ENCODE data around the gene S100A4.
A peak's percentile ranks its signal among the peaks of the same experiment; 100 is the strongest.

S100A4 gene

DNA sequence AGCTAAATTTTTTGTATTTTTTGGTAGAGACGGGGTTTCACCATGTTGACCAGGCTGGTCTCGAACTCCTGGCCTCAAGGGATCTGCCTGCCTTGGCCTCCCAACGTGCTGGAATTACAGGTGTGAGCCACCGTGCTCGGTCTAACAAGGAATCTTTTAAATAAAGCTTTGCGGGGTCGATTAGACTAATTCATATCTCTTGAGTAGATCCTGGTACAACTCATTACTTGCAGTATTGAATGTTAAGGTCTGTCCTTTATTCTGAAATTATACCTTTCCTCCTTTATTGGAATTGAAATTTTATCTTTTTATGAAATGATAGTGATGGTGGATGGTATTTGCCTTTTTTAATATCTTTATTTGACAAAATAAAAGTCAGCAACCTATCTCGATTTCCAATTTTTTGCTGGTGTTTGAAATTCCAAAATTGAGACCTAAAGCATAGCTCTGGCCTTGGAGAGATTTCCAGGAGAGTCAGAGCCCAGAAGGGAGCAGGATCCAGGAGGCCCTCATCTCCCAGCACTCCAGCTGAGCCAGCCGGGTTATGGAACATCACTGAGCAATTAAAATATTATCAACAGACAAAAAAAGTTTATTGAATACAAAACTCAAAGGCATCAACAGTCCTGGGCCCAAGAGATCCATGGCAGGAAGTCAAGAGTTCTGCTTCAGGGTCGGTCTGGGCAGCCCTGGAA lies 15.3 kb upstream of the S100A4 start:
- DNase-seq (ENCODE audit: low spot score in 2 of 2) = no peak
- Mint-ChIP-seq H3K36me3 (peaks cover 4% of the 10 kb centered on the region), H3K4me1 (peaks cover 9% of the 10 kb centered on the region), H3K9me3 (no peaks in the 10 kb centered on the region), H3K27ac (peak overlapping the region; percentile 83), H3K4me3 (no peak overlapping the region)
- no peak for ATAC-seq

- Mint-ChIP-seq H3K36me3 (no peaks in the 10 kb centered on the region), H3K27ac (no peak overlapping the region), H3K4me1 (peaks cover 3% of the 10 kb centered on the region), H3K9me3 (no peaks in the 10 kb centered on the region), H3K4me3 (no peak overlapping the region)
- ATAC-seq (no peak), DNase-seq (ENCODE audit: low spot score in 2 of 2) (no peak)
These were observed 14.6 kb upstream of the S100A4 start for GRCh38 chr1:153560241-153560640.

- Mint-ChIP-seq H3K9me3 (no peaks in the 10 kb centered on the region), H3K4me3 (no peak overlapping the region), H3K27ac (no peak overlapping the region), H3K36me3 (no peaks in the 10 kb centered on the region), H3K4me1 (peaks cover 10% of the 10 kb centered on the region)
- no peak for DNase-seq (ENCODE audit: low spot score in 2 of 2)
- no peak for ATAC-seq
These were observed 12.3 kb upstream of the S100A4 start for GRCh38 chr1:153557877-153558276.

DNA sequence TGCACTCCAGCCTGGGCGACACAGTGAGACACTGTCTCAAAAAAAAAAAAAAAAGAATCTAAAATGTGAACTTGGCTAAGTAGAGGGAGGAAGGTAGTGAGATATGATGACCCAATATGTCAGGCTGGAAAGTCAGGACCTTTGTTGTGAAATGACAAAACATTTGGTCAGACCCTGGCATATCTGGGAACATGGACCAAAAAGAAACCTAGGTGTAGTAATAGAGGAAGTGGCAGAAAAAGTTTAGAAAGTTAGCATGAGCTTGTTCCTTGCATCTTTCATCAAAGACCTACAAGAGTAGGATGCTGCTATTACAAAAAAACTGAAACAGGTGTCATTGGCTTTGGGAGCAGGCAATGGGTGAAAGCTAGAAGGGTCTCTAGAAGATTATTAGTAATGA lies 10.7 kb upstream of the S100A4 start:
- H3K4me3 Mint-ChIP-seq = no peak overlapping the region
- H3K9me3 Mint-ChIP-seq = no peaks in the 10 kb centered on the region
- H3K4me1 Mint-ChIP-seq = peaks cover 10% of the 10 kb centered on the region
- no peak for ATAC-seq
- H3K36me3 Mint-ChIP-seq = peaks cover 4% of the 10 kb centered on the region
- no peak for DNase-seq (ENCODE audit: low spot score in 2 of 2)
- no peak overlapping the region for H3K27ac Mint-ChIP-seq

- Mint-ChIP-seq H3K9me3 (no peaks in the 10 kb centered on the region), H3K4me1 (peaks cover 11% of the 10 kb centered on the region), H3K4me3 (no peak overlapping the region), H3K27ac (peak overlapping the region; percentile 74), H3K36me3 (peaks cover 4% of the 10 kb centered on the region)
- DNase-seq (ENCODE audit: low spot score in 2 of 2) (no peak), ATAC-seq (no peak)
These were observed 8.4 kb upstream of the S100A4 start for GRCh38 chr1:153553830-153554541.

GRCh38 chr1:153553096-153553495 lies 7.5 kb upstream of the S100A4 start:
- Mint-ChIP-seq H3K36me3 (peaks cover 4% of the 10 kb centered on the region), H3K27ac (peak overlapping the region; percentile 74)

GRCh38 chr1:153552335-153552734 lies 6.7 kb upstream of the S100A4 start:
- peaks cover 27% of the 10 kb centered on the region for H3K4me1 Mint-ChIP-seq
- H3K27ac Mint-ChIP-seq = no peak overlapping the region
- DNase-seq (ENCODE audit: low spot score in 2 of 2) (no peak), ATAC-seq (no peak)
- peaks cover 4% of the 10 kb centered on the region for H3K36me3 Mint-ChIP-seq
- H3K9me3 Mint-ChIP-seq = no peaks in the 10 kb centered on the region
- H3K4me3 Mint-ChIP-seq = no peak overlapping the region

More at GRCh38 chr1:153553096-153553495, 7.5 kb upstream of the S100A4 start:
- ATAC-seq (no peak), DNase-seq (ENCODE audit: low spot score in 2 of 2) (no peak)
- Mint-ChIP-seq H3K4me1 (peaks cover 20% of the 10 kb centered on the region), H3K9me3 (no peaks in the 10 kb centered on the region), H3K4me3 (no peak overlapping the region)

GRCh38 chr1:153550827-153551500 lies 5.4 kb upstream of the S100A4 start:
- Mint-ChIP-seq H3K9me3 (no peaks in the 10 kb centered on the region), H3K36me3 (peaks cover 5% of the 10 kb centered on the region), H3K4me1 (peaks cover 39% of the 10 kb centered on the region), H3K4me3 (no peak overlapping the region), H3K27ac (no peak overlapping the region)
- DNase-seq (ENCODE audit: low spot score in 2 of 2) (no peak), ATAC-seq (no peak)

GRCh38 chr1:153550398-153550758 lies 4.8 kb upstream of the S100A4 start:
- ATAC-seq = no peak
- DNase-seq (ENCODE audit: low spot score in 2 of 2) = no peak

DNA sequence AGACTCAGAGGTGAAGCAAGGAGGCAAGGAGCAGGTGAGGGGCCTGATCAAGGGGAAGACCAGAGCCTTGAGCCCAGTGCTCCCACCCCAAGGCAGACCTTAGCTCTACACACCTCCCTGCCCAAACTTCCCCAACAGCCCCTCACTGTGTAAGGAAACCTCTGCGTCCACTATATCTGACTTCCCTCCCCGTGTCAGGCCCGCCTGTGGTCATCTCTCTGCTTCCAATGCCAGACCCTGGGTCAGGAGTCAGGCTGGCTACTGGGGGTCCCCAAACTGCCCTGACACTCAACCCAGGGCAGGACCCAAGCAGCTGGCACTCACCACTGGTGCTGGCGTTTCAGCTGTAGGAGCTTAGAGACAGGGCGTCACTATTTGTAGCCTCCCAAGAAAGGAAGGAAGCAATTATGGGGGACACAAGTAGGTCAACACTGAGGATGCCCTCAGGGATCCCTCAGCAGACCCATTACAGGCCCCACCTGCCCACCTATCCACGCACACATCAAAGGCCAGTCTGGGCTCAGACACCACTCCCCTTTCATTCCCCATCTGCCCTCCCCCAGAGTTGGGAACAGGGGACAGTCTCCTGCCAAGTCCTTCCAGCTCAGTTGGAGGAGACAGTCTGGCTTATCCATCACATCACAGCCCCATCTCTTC lies 4.3 kb upstream of the S100A4 start:
- Mint-ChIP-seq H3K4me1 (peaks cover 50% of the 10 kb centered on the region), H3K36me3 (peaks cover 16% of the 10 kb centered on the region), H3K4me3 (no peak overlapping the region), H3K27ac (peak overlapping the region; percentile 20), H3K9me3 (no peaks in the 10 kb centered on the region)
- no peak for ATAC-seq
- DNase-seq (ENCODE audit: low spot score in 2 of 2) = no peak

More at GRCh38 chr1:153550398-153550758, 4.8 kb upstream of the S100A4 start:
- Mint-ChIP-seq H3K27ac (peak overlapping the region; percentile 20), H3K36me3 (peaks cover 11% of the 10 kb centered on the region), H3K9me3 (no peaks in the 10 kb centered on the region), H3K4me3 (no peak overlapping the region), H3K4me1 (peaks cover 45% of the 10 kb centered on the region)

DNA sequence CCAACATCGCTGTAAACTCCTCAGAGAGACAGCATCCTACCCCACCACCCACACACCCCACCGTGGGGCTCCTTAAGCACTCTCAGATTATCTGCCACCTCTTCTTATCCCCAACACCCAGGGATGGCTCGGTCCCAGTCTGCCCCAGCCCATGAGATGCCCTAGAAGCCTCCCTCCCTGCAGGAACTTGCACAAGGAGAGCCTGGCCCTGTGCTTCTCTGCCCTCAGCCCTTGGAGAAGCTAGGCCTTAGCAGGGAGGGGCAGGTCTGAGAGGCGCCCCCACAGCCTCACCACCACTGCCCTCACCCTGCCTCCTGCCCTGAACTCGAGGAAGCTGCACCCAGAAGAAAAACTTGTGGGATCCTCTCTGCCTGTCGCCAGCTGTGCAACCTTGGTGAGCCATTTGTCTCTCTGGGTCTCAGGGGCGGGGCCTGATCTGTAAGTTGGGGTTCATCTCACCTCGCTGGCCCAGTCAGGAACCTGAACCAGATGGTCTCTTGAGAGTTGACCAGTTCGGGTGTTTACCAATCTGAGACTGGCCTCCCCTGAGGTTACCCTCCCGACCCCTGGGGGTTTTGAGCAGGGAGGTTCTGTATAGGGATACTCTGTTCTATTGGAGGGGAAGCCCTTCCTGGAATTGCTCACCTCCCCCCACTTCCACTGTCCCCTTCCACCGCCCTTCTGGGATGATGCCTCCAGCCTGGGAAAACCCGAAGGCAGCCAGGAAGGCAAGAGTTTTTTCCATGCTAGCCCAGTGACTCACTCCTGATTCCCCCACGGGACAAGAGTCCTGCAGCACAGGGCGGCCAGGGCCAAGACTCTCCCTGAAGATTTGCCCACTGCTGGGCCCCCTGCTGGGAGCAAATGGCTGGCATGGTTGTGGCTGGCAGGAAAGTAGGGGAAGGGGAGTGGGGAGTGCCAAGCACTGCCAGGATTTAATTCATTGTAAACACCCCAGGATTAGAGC lies 3.4 kb upstream of the S100A4 start, which contains the start of gene S100A3:
S100A3 (minus strand) TSS at position 537 of the 967 bp plus-strand sequence. CDS start 773 bp downstream, outside the sequence.
- H3K4me1 Mint-ChIP-seq = peaks cover 59% of the 10 kb centered on the region
- H3K27ac Mint-ChIP-seq = peak within 1 kb of the TSS; percentile 65
- no peak for ATAC-seq
- peaks cover 24% of the 10 kb centered on the region for H3K36me3 Mint-ChIP-seq
- no peak within 1 kb of the TSS for H3K4me3 Mint-ChIP-seq
- DNase-seq (ENCODE audit: low spot score in 2 of 2) = no peak
- no peaks in the 10 kb centered on the region for H3K9me3 Mint-ChIP-seq

DNA sequence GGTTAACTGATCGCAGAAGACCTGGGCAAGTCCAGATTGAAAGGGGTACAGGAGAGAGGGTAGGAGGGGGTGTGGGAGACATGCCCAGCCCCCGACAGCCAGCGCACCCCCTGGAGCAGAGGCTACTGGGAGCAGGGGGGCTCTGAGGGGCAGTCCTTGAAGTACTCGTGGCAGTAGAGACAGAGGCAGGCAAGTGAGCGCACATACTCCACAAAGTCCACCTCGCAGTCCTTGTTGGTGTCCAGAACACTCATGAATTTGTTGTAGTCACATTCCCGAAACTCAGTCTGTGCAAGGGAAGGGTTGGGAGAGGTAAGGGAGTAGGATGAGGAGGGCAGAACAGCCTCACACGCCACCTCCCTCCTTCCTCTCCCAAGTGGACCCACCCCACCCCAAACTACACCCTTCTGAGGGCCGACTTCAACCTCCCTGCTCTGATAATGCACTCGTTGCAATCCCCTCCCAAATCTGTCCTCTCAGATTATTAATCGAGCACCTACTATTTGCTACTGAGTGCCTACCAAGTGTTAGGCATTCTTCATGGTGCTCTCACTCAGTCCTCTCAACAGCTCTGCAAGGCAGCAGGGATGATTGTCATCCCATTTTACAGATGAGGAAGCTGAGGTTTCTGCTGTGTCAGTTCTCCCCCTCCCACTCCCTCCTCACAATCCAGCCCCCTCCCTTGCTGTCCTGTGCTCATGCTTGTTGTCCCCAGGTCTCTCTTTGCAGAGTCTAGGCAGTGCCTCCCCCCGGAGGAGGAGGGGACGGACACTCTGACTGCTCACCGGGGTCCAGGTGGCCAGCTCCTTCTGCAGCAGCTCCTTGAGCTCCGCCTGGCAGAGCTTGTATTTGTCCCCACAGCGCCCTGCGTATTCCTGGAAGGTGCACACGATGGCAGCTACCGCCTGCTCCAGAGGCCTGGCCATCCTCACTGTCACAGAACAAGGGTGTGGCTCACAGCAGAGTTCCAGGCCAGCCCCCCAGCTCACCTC lies 2.2 kb upstream of the S100A4 start:
- Mint-ChIP-seq H3K4me1 (peaks cover 61% of the 10 kb centered on the region), H3K9me3 (no peaks in the 10 kb centered on the region), H3K27ac (peak overlapping the region; percentile 65), H3K36me3 (peaks cover 36% of the 10 kb centered on the region), H3K4me3 (no peak overlapping the region)
- DNase-seq (ENCODE audit: low spot score in 2 of 2) = no peak
- no peak for ATAC-seq

GRCh38 chr1:153546796-153547559 lies 1.4 kb upstream of the S100A4 start:
- H3K9me3 Mint-ChIP-seq = no peaks in the 10 kb centered on the region
- DNase-seq (ENCODE audit: low spot score in 2 of 2) = no peak
- no peak for ATAC-seq
- H3K4me3 Mint-ChIP-seq = peak overlapping the region; percentile 99
- peaks cover 43% of the 10 kb centered on the region for H3K36me3 Mint-ChIP-seq
- H3K4me1 Mint-ChIP-seq = peaks cover 69% of the 10 kb centered on the region
- peak overlapping the region; percentile 98 for H3K27ac Mint-ChIP-seq

Measured in stimulated activated effector memory CD8-positive, alpha-beta T cell treated with anti-CD3 and anti-CD28 coated beads, Interleukin-12 subunit alpha, Interleukin-12 subunit beta, amount 100 ng/mL, for 72 hours (primary cell).